Measurements from ENCODE around the gene RNF4.
A peak's percentile ranks its signal among the peaks of the same experiment; 100 is the strongest.

The RNF4 gene

DNA sequence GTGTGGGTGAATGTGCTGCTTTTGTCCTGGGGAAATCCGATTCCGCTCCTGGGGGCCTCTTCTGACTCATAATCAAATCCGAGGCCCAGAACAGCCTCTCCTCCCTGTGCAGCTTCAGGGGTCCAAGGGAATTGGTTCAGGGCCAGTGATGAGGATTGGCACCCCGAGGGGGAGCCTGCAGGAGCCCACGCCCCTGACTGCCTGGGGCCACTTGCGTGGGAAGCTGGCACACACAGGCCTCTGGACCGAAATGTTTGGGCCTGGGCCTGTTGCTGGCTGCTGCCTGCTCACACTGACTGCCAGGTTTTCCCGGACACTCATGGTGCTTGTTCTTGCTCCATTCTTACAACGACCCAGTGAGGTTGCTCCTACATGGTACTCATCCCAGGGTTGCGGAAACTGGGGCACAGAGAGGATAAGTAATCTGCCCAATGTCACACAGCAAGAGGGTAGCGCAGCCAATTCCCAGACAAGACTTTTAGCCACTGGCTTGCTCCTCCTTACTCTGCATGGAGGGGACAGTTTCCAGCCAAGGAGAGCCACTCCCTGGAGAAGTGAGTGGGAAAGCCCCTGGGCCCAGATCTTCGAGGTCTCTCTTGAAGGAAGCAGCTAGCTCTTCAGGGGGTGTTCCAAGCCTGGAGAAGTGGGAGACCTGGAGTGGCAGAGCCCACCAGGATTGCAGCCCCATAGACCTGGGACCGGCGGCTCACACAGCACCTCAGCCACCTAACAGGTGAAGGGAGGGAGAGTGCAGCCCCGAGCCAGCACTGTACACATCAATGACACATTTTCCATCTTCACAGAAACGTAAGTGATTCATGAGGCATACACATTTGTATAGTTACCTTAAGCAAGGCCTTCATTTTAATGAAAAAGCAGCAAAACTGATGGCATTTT, 29.8 kb upstream of the RNF4 start:
- DNase-seq = no peak

DNA sequence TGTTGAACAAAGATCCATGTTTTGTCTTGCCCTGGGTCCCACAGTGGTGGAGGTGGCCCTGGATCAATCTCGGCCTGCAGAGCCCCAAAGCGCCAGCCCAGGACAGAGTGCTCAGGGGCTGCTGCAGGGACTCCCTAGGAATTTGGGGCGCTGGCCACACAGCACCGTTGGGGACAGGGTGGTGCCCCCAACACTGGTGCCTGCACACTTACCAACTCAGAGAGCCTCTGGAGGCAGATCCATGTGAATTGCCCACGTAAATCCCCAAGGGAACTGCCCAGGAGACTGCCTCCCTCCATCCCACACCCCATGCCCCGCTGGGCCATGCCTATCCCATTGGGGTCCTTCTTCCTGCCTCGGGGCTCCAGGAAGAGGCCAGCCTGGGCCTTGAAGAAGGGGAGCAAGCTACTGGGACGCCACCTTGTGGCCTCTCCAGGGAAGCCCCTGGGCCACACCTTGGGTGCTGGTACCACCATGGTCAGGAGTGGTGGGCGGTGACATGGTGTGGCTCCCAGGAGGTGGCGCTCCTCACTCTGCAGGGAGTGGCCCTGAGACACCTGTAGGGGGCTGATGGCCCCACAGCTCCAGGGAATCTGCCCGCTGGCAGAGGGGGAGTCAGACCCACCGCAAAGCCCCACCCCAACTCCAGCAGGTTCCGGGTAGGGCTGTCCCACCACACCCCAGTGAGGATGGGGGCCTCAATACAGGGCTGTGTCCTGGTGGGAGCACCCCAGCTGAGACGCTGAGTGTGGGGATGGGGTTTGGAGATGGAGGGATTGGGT, 27.3 kb upstream of the RNF4 start:
- DNase-seq = peak; percentile 90

- no peak for DNase-seq
These were observed 26.5 kb upstream of the RNF4 start for GRCh38 chr4:2442175-2442993.

DNA sequence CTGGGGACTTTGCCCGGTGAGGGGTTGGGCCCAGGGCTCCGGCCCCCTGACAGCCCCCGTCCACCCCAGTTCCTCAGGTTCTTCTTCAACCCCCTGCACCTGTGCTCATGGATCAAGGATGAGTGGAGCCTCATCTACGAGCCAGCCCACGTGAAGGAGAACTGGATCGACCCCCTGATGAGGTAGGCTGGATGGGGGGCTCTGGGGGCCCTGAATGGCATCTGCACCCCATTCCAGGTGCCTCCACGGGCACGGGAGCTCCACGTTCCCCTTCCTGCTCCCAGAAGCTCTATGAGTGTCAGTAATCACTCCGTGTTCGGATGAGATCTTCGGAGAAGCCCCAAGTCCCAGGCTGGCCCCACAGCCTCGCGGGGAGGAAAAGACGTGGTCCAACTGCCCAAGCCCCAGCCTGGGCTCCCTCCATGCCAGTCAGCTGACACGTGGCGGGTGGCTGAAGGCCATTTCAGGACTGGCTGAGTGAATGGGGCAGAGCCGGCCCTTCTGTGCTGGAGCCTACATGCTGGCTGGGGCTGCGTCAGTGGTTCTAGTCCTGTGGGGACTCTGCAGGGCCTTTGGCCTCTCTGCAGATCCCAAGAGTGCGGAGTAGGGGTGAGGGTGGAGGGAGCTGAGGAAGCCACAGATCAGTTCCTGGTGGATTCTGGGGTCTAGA, 25.7 kb upstream of the RNF4 start:
- no peak for DNase-seq

DNA sequence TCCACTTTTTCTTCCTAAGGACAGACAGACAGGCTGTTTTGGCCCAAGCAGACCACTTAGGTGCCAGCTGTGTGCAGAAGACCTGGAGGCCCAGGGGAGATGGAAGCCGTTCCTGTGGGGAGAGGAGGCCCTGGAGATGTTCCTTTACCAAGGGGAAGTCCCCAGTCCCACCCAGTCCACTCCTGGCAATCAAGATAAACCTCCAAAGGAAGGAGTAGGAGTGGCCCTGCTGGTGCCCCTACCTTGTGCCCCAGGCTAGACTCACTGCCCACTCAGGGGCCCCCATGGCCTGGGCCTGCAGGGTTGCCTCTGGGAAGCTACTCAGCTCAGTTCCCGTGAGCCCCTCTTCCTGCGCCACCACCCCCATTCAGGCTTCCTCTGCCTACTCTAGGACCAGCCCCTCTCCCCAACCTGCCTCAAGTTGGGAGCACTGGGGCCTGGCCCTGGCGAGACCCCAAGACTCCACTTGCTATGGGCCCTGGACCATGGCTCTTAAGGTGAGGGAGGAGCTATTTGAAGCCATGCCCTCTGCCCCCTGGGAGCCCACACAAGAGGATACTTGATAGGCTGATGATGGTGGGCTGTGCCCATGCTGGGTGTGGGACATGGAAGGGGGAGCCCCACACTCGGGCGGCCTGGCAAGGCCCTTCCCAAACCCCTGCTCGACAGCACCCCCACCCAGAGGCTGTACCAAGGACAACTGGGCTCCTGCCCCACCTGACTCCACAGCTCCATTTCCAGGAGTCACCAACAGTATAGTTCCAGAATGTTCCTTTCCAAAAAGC, 24.8 kb upstream of the RNF4 start:
- no peak for DNase-seq

DNA sequence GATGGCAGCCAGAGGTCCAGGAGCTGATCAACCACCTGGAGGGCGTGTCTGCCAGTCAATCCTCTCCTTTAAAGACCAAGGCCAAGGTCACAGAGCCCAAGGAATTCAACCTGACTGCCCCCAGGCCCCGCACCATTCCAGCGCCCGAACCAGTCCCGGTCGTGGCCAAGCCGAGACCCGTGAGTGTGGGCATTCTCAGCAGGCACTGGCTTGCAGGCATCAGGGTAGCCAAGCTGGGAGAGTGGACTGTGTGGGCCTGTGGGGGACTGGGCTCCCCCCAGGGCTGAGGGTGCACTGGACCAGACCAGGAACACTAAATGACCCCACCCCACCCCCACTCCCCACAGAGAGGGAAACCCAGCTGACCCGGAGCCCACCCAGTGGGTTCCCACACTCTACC, 23.8 kb upstream of the RNF4 start:
- DNase-seq = no peak

- no peak for DNase-seq
These were observed 23.3 kb upstream of the RNF4 start for GRCh38 chr4:2445571-2445970.

GRCh38 chr4:2446656-2447564, 22.0 kb upstream of the RNF4 start:
- DNase-seq = no peak

DNA sequence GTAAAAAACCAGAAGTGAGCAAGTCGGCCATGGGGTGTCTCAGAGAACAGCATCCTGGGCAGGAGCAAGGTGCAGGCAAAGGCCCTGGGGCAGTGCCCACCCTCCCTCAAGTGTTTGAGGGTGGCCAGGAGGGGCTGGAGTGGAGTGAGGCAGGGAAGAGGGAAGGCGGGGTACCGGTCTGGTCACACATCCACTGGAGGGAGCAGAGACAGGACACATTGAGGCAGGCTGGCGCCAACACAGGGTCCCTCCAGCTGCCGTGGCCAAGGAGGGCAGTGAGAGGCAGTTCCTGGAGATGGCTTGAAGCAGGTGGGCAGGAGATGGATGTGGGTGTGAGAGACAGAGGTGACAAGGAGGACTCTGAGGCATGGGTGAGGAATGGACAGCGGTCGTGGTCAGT, 20.3 kb upstream of the RNF4 start:
- no peak for DNase-seq

DNA sequence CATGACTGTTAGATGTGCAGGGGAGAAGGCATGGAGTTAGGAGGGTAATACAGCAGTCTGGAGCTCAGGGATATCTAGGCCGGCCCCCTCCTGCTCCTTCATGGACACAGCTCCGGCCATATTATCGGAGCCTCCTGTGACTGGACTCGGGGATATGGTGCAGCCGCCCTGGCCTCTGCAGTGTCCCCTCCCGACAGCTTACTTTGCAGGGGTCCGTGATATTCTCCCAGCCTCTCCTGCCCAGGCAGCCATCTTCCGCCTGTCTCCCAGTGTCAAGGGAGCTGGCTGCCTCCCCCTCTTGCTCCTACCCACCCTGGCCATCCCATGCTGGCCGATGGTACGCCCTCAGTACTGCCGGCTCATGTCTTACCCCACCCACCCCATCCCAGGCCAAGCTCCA, 19.9 kb upstream of the RNF4 start:
- no peak for DNase-seq

- no peak for DNase-seq
These were observed 19.2 kb upstream of the RNF4 start for GRCh38 chr4:2449511-2450392.

GRCh38 chr4:2450394-2451035, 18.4 kb upstream of the RNF4 start:
- no peak for DNase-seq

- DNase-seq = no peak
These were observed 17.8 kb upstream of the RNF4 start for GRCh38 chr4:2451036-2451520.

DNA sequence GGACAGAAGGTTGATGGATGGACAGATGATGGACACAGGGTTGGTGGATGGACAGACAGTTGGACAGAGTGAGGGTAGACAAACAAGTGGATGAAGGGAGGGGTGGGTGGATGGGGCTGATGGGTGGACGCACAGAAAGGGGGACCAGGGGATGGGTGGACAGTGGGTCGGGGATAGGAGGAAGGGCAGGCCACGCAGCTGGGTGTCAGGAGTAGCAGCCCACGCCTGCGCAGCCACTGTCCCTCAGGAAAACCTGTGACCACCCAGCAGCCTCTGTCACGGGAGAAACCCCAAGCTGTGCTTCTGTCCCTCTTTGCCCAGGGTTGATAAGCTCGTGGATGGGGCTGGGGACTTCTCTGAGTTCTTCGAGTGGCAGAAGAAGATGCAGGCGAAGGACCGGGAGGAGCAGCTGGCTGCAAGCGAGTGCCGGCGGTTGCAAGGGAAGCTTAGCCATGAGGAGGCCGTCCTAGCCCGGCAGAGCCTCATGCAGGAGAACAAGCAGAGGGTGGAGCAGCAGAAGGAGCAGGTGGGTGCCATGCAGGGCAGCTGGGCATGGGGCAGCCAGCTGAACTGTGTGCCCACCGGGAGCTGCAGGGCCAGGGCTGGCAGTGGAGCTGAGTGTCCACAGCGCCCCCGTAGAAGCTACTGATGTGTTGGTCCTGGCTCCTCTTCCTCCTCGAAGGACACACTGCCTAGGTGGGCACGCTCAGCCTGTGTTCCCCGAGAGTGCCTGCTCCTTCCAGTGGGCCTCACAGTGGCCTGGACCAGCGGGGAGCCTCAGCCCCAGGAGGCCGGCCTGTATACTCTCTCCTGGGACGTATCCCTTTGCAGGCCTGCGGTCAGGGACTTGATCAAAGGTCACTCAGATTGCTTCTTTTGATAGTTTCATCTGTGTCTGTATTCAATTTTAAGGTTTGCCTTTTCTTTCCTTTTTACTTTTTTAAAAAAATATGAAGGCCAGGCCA, 16.8 kb upstream of the RNF4 start:
- DNase-seq = no peak

DNA sequence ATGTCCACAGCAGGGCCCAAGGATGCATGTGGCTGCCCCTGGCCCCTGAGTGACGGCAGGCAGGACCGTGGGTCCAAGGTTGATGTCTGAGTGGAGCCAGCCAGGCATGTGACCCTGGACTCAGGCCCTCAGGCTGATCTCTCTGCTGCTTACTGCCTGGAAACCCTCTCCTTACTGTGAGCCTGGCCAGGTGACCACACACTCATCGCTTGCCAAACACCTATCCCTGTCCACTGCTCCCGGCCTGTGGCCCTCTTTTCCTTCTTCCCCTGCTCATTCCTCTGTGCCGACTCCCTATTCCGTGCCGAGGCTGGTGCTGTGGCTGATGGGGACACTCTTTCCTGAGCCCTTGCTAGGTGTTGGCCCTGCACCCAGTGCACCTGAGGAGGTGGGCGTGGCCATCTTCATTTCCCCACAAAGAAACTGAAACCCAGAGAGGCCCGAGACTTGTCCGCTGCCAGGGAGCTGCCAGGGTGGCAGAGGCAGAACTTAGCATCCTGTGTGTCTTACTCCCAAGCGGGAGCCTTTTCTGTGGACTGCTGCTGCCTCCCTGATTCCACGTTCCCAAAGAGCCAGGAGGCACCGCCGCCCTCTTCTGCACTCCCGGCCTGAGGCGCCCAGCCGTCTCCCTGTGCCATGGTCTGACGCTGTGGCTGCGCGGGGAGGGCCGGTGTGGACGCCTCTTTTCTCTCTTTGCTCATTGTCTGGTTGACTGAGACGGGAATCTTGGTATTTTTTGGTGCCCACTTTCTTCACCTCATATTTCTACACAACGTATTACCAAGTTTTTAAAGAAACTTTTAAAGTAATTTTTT, 11.2 kb upstream of the RNF4 start:
- DNase-seq = no peak

- DNase-seq = no peak
These were observed 10.1 kb upstream of the RNF4 start for GRCh38 chr4:2458546-2459491.
